Stimulated activated CD4-positive, alpha-beta T cell treated with anti-CD3 and anti-CD28 coated beads, TNF-alpha, amount 100 ng/mL, for 24 hours (primary cell): ENCODE data around the gene CCDC102A.
"Not testable (repeated sequence)": the region's sequence is repeated elsewhere in the genome, so short reads cannot be mapped to it uniquely, and the experiment has no call there.

ENCODE experiments used
- DNase-seq, 3 experiments: peaks; one replicate each; pipeline ENCODE4 v3.0.0-alpha.2; 2020; ENCODE audit warnings: low read depth in 3 of 3

The CCDC102A gene

DNA sequence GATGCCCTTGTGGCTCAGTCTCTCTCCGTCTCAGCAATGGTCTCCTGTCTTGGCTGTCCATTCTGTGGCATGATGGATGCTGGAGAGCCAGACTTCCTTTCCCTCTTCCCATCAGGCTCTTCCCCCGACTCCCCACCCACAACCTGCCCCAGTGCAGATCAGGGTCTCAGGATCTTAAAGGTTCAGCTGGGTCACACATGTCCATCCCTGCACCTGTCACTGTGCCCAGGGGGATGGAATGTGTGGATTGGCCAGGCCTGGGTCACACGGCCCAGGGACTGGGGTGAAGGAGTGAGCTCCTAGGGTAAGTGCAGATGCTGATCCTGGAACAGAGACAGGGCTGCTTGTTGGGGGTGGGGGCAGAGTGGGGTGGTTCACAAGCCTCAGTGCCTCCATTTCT, 29.1 kb upstream of the CCDC102A start:
- no peak for DNase-seq

DNA sequence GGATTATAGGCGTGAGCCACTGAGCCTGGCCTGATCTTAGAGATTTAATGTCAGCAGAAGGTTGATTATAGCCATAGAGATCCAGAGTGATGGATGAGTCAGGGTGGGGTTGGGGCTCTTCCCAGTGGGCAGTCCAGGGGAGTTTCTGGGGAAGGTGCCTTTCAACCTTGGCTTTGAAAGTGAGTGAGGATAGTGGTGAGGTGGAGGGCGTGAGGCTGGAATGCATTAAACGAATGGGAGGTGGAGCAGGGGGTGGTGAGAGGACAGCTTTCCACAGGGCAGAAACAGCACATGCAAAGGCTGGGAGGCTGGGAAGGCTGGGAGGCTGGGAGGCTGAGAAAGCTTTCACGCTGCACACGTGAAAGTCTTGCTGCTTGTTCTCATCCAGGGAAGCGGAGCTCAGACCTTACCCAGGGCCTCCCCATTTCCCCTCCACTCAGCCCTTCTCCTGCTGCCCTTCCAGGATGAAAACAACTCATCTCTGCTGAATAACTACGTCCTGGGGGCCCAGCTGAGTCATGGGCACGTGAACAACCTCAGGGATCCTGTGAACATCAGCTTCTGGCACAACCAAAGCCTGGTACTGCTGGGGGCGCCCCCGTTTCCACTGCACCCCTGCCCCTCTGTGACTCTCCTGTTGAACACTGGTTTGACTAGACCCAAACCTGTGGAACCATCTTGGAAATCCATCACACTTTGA, 28.4 kb upstream of the CCDC102A start:
- no peak for DNase-seq

DNA sequence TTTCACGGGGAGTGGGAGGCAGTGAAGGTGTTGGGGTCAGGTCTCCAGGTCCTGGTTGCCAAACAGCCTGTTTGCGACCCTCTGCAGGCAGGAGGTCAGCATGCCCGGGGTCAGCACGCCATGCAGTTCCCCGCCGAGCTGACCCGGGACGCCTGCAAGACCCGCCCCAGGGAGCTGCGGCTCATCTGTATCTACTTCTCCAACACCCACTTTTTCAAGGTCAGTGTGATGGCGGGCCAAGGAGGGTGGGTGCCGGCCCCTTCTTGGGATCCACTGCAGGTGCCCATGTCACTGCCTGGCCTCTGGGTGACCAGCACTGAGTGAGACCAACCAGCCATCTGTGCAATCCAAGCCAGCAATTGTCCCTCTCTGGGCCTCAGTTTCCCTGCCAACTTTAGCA, 27.4 kb upstream of the CCDC102A start:
- no peak for DNase-seq

DNA sequence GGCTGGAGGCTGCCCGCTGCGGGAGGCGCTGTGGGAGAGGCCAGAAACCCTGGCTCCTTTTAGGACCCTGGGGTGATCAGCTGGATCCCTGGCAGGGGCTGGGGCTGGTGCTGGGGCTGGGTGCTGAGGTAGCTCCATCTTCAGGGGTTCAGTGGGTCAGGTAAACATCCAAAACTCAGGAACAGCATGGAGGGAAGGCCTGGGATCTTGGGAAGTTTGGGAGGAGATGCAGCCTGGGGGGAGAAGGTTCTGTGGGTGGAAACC, 27.0 kb upstream of the CCDC102A start:
- DNase-seq, result no peak

DNA sequence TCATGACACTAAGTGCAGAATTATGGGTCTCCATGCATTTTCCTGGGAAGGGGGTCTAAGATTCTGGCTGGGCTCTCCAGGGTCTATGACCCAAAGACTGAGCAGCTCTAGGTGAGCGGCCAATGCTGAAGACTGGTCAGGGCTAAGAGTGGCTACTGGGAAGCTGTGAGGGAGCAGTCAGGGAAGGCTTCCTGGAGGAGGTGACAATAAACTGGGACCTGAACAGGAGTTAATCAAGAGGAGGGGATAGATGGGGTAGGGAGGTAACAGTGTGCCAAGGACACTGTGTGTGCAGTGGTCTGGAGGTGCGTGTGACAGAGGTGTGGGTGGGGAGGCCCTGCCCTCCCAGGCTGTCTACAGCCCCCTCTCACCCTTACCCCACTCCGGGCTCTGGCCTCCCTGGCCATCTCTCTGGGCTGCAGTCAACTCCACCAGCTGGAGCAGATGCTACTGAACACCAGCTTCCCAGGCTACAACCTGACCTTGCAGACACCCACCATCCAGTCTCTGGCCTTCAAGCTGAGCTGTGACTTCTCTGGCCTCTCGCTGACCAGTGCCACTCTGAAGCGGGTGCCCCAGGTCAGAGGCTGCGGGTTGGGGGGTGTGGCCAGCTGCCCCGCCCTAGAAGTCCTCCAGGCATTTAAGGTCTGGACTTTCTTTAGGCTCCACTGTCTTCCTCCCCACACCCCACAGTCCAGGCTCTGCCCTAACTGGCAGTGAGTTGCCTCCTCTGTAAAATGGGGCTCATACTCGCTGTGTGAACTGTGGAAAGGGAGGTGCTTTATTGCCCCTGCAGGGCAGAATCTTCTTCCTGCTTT, 26.5 kb upstream of the CCDC102A start:
- no peak for DNase-seq

DNA sequence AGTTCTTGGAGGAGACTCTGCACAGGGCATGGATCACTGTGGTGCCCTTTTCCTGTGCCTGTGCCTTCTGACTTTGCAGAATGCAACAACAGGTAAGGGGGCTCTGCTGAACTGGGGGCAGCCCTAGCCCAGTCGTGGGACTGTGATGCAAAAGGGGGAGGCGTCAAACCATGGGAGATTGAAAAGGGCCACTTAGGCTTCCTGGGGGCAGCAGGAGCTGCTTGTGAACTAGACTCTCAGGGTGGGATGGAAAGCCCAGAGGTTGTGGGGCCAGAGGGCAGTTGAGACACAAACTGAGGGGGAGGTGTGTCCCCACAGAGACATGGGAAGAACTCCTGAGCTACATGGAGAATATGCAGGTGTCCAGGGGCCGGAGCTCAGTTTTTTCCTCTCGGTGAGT, 25.7 kb upstream of the CCDC102A start:
- DNase-seq, result no peak

DNA sequence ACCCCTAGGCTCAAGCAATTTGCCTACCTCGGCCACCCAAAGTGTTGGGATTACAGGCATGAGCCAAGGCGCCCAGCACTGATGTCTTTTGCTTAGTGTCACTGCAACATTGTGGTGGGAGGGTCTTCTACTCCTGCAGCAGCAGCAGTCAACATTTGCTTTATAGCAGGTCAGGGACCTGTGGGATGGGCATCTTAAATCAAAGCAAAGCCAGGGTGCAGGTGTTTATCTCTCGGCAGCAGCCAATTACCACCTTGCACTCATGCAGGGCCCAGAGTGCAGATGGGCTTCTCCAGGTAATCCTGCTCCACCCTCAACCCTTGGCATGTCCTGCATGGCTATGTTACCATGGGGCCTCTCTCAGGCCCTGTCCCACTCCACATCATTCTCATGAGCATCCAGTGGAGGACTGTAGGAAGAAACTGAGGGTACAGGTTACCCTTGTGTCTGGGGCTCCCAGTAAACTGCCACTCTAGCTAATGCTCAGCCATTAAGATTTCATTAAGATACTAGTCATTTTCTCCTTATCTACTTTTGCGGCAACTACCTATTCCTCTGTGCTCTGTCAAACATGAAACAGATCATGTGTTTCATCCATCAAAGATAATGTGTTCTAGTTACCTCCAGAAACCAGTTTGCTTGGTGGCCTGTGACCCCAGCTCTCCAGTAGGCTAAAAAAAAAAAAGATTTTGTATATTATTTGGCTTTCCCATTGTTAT, 22.9 kb upstream of the CCDC102A start:
- no peak for DNase-seq

DNA sequence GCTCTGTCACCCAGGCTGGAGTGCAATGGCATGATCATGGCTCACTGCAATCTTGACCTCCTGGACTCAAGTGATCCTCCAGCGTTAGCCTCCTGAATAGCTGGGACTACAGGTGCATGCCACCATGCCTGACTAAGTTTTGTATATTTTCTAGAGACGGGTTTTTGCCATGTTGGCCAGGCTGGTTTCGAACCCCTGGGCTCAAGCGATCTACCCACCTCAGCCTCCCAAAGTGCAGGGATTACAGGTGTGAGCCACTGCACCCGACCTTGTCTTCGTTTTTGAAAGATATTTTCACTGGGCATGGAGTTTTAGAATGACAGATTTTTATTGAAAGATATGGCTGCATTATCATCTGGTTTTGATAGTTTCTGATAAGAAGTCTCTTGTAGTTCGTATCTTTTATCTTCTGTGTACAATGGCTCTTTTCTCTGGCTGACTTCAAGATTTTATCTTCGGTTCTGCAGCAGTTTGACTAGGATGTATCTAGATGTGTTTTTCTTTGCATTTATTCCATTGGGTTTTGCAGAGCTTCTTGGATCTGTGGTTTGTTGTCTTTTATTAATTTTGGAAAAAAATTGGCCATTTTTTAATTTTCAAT, 20.7 kb upstream of the CCDC102A start:
- no peak for DNase-seq

DNA sequence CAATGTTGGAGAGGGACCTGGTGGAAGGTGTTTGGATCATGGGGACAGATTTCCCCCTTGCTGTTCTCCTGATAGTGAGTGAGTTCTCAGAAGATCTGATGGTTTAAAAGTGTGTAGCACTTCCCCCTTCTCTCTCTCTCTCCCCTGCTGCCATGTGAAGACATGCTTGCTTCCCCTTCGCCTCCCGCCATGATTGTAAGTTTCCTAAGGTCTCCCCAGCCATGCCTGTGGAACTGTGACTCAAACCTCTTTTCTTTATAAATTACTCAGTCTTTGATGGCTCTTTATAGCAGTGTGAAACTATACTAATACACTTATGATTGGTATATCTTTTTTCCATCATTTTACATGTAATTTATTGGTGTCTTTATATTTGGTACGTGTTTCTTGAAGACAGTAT, 19.5 kb upstream of the CCDC102A start:
- DNase-seq, result no peak

DNA sequence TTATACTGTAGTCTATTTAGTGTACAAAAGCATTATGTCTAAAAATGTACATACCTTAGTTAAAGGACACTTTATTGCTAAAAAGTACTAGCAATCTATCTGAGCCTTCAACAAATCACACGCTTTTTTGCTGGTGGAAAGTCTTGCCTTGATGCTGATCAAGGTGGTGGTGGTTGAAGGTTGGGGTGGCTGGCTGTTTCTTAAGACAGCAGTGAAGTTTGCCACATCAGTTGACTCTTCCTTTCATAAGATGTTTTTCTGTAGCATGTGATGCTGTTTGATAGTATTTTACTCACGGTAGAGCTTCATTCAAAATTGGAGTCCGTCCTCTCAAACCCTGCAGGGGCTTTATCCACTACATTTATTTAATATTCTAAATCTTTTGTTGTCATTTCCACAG, 14.7 kb upstream of the CCDC102A start:
- no peak for DNase-seq

DNA sequence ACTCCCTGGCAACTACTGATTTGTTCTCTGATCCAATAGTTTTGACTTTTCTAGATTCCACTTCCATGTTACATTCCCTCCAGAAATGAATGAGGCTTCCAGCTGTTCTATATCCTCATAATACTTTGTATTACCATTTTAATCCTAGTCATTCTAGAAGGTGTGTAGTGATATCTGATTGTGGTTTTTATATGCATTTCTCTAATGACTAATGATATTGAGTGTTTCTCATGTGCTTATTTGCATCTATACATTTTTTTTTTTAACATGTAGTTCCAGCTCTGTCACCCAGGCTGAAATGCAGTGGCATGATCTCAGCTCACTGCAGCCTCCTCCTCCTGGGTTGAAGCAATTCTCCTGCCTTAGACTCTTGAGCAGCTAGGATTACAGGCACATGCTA, 13.4 kb upstream of the CCDC102A start:
- no peak for DNase-seq

DNA sequence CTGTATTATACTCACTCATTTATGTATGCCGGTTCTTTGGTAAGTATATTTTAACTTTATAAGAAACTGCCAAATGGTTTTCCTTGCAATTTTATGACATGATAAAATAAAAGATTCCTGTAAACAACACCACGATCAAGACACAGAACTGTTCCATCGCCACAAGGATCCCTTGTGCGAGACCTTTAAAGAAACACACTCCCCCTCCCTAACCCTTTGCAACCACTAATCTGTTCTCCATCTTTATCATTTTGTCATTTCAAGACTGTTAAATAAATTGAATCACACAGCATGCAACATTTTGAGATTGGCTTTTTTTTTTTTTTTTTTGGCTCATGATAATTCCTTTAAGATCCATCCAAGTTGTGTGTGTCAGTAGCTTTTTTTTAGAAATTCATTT, 12.0 kb upstream of the CCDC102A start:
- no peak for DNase-seq

DNA sequence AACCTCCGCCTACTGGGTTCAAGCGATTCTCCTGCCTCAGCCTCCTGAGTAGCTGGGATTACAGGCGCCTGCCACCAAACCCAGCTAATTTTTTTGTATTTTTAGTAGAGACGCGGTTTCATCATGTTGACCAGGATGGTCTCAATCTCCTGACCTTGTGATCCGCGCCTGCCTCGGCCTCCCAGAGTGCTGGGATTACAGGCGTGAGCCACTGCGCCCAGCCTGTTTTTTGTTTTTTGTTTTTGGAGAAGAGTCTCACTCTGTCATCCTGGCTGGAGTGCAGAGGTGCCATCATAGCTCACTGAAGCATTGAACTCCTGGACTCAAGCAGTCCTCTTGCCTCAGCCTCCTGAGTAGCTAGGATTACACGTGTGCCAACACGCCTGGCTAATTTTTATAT, 11.2 kb upstream of the CCDC102A start:
- DNase-seq, result not testable (repeated sequence)

DNA sequence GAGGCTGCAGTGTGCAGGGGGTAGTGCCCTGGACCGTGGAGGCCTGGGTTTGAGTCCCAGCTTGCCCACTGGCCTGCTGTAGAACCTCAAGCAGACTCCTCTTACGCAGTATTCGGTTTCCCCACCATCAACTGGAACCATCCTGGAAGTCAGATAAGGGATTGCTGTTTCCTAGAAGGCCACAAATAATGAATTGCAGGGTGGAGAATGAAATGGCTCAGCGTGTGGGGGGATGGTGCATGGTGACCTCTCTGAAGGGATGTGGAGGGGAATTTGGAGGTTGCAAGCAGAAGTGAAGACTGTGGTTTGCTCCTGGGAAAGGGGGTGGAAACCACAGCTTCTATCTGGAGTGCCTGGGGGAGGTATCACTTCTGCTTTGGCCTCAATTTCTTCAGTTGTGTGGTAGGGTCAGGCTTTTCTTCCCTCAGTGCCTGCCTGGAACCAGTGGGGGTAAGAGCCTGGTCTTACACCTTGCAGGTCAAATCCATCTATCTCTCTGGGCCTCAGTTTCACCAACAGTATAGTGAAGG, 7.8 kb upstream of the CCDC102A start:
- no peak for DNase-seq

DNA sequence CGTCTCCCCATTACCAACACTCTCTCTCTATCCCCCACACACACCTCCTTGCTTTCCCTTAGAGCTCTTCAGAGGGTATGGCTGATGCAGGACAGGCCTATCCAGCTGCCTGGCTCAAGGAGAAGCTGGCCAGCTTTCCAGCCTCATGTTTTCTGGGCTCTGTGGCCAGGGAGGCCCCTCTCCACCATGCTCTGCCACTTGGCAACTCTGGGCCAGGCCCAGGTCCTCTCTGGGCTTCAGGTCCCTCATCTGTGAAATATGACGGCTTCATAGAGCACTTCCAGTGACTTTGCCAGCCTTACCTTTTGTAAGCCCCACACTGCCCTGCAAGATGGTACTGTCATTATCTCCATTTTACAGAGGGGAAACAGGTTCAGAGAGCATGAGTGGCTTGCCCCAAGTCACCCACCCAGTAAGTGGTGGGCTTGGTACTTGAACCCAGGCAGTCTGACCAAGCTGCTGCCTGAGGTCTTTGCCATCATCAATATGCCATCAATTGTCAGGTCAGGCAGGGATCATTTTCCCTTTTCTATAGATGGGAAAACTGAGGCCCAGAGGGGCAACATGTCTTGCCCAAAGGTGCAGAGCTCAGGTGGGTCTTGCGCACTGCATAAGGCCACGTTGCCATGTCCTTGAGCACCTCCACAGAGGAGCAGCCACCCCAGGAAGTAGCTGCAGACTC, 5.5 kb upstream of the CCDC102A start:
- no peak for DNase-seq

DNA sequence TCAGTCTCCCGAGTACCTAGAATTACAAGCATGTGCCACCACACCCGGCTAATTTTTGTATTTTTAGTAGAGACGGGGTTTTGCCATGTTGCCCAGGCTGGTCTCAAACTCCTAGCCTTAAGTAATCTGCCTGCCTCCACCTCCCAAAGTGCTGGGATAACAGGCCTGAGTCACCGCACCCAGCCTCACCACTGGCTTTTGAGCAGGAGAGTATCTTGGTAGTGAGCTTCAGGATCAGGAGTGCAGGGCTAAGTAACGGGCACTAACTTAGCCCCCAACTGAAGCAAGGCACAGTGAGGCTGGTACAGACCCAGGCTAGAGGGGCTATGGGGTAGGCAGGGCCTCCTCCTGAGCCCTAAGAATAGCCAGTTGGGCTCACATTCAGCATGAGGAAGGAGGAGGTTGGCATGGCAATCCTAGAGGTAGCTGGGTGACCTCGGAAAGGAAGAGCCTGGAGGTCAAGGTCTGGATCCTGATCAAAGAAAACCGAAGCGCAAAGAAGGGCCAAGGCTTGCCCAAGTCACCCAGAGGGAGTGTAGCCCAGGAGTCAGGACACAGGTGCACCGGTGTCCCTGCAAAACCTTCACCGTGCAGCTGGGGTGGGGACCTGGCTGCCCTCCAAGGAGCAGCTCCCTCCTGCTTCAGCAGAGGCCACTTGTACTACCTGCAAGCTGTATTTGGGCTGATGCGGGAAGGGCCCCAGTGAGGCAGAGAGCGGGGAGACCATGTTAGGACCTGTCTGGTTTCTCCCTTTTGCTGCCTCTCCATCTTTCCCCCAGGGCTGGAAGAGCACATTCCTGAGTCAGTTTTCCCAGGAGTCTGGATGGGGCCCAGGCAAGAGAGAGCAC, 4.8 kb upstream of the CCDC102A start:
- DNase-seq, result no peak

DNA sequence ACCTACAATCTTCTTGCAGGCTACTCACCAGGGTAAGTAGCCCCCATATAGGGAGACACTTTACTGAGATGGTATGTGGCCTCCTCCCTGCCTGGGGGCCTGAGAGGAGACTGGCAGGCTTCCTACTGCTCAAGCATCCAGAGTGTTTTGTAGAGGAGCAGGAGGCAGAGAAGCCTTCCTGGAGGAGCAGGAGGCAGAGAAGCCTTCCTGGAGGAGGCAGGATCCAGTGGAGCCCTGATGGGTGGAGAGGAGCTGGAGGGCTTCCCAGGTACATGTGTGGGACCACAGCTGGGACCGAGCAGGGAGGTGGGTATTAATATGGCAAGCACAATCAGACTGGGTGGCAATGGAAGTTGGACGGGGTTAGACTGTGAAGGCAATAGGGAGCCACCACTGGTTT, 4.0 kb upstream of the CCDC102A start:
- DNase-seq, result no peak

DNA sequence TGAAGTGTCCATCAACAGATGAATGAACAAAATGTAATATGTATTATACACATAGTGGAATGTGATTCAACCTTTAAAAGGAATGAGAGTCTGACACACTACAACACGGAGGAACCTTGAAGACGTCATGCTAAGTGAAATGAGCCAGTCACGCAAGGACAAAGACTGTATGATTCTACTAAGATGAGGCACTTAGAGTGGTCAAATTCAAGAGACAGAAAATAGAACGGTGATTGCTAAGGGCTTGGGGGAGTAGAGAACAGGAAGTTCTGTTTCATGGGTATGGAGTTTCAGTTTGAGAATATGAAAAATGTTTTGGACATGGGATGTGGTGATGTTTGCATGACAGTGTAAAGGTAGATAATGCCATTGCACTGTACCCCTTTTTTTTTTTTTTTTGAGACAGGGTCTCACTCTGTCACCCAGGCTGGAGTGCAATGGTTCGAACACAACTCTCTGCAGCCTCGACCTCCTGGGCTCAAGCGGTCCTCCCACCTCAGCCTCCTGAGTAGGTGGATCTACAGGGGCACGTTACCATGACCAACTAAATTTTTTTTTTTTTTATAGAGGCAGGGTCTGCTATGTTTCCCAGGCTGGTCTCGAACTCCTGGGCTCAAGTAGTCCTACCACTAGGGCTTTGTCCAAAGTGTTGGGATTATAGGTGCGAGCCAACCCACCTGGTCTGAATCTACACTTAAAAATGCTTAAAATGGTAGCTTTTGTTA, 2.9 kb upstream of the CCDC102A start:
- no peak for DNase-seq

DNA sequence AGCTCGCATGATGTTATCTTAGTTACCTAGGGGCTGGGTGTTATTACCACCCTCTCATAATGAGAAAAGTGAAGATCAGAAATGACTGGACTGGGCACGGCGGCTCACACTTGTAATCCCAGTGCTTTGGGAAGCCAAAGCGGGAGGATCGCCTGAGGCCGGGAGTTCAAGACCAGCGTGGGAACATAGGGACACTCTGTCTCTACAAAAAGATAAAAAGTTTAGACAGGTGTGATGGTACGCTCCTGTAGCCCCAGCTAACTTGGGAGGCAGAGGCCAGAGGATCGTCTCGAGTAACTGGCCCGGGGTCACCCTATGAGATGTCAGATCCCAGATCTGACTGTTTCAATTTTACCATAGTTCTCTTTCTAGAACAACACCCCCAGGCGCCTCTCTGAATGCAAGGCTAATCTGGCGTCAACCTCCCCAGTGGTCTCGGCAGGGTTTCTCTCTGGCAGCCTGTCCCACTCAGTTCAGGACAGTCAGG, 1.9 kb upstream of the CCDC102A start:
- no peak for DNase-seq

DNA sequence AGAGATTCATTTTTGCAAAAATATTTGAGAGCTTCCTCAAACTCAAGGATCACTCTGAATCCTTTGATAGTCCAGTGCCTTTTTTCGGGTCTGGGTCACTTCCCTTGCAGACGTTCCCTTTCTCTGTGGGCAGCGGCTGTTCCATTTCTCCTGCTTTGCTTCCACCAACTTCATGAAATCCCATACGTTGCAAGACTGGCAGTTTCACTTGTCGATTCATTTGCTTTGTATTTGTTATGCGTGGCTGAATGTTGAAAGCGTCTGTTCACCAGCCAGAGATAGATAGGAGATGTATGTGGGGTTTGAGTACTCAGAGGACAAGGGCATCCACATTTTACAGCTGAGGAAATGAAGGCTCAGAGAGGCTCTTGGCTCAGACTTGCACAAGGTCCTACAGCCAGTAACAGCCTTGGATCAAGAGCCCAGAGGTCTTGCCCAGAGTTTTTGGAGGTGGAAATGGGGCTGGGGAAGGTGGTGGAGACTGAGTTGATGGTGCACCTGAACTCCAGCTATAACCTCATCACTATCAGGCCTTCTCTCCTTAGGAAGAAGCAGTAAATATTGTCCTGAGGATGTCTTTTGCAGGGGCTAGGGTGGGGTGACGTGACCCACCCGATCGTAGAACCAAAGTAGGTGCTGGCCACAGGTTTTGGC, 1.3 kb upstream of the CCDC102A start:
- DNase-seq, result no peak
